Fibroblast of peridontal ligament (primary cell): Measurements from ENCODE around the gene GYS1.
A peak's percentile ranks its signal among the peaks of the same experiment; 100 is the strongest.

Experiments
- DNase-seq: peaks from one replicate; pipeline ENCODE4 v3.0.0-alpha.2; 2010; ENCODE audit errors: extremely low read depth

Gene GYS1

DNA sequence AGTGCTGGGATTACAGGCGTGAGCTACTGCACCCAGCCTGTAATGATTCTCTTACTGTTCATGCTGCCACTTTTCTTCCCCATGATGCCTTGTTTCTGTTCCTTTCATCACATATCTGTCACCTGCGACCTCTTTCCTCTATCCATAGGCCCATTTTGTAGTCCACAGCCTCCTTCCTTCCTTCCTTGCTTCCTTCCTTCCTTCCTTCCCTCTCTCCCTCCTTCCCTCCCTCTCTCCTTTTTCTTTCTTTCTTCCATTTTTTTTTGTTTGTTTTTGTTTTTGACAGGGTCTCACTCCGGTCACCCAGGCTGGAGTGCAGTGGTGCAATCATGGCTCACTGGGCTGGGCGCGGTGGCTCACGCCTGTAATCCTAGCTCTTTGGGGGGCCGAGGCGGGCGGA, 4.2 kb downstream of the GYS1 start:
- no peak for DNase-seq

DNA sequence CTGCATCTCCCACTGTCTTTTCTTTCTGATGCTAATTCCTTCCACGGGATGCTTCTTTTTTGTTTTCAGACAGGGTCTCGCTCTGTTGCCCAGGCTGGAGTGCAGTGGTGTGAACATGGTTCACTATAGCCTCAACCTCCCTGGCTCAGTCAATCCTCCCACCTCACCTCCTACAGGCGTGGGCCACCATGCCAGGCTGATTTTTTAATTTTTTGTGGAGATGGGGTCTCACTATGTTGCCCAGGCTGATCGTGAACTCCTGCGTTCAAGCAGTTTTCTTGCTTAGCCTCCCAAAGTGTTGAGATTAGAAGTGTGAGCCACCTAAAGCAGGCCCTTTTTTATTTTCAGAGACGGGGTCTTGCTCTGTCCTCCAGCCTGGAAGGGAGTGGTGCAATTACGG, 4.8 kb downstream of the GYS1 start:
- no peak for DNase-seq

DNA sequence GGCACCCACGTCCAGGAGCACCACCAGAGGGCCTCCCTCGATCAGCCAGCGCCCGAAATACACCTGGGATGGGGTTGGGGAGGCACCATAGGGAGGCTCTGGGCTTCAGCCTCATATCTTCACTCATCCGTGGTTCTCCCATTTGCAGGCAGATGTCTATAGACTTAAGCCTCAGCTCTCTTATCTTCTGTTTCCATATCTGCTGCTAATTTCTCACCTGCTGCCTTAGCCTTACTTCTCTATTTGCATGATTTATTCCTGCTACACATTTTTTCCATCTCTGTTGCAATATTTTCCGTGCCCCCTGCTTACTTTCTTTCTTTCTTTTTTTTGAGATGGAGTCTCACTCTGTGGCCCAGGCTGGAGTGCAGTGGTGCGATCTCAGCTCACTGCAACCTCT, 5.8 kb downstream of the GYS1 start:
- no peak for DNase-seq

DNA sequence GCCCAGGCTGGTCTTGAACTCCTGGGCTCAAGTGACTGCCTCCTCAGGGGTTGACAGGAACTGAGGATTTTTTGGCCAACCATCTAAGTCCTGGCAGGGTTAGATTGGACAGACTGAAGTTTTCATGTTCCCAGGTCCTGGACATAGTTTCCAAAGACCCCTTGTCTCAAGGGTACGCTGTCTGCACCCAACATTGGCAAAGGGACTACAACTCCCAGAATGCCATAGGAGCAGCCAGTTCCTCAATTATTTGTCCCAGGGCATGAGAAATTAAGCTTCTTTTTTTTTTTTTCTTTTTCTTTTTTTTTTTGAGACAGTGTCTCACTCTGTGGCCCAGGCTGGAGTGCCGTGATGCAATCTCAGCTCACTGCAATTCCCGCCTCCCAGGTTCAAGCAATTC, 6.9 kb downstream of the GYS1 start:
- no peak for DNase-seq

DNA sequence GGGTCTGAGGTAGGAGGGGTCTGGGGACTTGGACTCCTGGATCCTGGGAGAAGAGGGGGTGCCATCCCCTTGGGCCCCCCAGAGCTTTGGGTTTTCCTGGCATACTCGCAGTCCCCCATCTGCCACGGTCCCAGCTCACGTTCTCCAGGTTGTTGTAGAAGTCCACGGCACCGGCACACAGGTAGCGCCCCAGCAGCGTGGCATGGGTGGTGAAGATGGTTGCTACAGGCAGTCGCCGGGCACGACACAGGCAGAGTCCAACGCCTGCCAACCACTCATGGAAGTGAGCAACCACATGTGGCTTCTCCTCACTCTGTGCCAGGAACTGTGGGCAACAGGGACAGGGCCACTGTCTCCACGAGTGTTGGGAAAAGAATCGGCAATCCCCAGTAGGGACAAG, 7.4 kb downstream of the GYS1 start:
- no peak for DNase-seq

DNA sequence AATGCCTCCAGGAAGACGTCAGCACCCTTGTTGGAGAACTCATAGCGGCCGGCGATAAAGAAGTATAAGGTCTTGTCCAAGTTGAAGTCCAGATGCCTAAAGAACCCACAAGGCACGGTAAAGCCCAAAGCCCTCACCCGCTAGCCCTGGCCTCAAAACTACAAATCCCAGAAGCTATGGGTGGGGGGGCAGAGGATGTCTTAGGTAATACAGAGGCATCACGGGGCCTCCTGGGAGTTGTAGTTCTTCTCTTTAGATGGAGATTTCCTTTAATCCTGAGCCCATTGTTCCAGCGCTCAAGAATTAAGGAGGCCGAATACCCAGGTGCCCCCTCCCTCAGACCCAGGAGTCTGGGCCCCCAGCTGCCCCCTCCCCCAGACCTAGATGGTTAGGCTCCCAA, 10.8 kb downstream of the GYS1 start:
- DNase-seq = no peak

DNA sequence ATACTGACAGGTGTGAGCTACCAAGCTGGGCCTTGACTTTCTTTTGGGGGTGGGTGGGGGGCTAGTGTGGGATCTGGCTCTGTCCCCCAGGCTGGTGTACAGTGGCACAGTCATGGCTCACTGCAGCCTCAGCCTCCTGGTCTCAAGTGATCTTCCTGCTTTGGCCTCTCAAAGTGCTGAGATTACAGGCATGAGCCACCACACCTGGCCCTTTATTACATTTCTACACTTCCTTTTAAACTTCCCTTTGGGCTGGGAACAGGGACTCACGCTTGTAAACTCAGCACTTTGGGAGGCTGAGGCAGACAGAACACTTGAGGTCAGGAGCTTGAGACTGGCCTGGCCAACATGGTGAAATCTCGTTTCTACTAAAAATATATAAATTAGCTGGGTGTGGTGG, 16.0 kb downstream of the GYS1 start:
- no peak for DNase-seq

DNA sequence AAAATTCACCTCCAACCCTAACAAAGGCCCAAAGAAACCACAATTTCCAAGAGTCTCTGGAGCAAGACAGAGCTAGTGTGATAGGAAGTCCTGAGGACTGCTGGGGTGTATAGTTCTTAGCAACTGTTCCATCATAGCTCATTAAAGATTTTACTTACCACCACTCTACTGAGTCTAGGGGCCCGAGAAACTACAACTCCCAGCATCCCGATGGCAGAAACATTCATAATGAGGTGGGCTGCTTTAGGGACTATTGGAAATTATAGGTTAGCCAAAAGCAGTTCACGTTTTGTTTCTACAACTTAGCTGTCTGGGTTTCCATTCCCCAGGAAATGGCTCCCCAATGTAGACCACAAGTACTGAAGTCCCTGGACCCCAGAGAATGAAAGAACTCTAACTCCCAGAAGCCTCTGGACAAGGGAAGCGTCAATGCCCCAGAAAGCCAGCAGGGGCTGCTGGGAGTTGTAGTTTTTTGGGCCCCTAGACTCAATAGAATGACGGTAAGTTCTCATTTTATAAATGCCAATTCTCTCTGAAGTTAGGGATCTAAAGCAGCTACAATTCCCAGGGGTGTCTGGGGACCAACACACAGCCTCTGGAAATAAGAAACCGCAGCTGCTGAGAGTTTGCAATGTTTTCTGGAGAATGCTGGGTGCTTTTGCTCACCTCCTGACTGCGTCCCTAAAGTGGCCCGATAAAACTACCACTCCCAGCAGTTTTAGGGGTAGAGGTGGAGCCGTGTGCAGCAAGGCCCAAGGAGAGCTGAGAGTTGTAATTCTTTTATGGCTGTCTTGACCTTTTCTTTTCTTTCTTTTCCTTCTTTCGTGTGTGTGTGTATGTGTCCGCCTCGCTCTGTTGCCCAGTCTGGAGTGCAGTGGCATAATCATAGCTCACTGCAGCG, 16.9 kb downstream of the GYS1 start:
- no peak for DNase-seq

DNA sequence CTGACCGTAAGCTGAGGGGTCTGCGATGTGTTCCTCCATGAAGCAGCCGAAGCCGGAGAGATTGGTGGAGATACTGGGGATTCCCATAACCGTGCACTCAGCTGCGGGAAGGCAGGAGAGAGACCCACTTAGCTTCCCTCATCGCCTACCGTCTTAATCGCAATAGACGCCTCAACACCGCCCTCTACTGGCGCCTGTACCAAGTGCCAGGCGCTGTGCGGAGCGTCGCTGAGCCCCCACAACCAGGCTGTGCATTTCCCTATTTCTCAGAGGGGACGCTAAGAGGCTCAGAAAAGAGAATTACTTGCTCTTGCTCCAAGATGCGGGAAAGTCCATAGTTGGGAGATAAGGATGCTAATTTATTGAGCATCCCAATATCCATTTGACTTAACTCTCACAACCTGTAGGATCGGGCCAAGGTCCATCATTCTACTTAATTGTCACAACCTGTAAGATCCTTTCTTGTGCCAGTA, 22.1 kb downstream of the GYS1 start:
- peak; percentile 80 for DNase-seq

DNA sequence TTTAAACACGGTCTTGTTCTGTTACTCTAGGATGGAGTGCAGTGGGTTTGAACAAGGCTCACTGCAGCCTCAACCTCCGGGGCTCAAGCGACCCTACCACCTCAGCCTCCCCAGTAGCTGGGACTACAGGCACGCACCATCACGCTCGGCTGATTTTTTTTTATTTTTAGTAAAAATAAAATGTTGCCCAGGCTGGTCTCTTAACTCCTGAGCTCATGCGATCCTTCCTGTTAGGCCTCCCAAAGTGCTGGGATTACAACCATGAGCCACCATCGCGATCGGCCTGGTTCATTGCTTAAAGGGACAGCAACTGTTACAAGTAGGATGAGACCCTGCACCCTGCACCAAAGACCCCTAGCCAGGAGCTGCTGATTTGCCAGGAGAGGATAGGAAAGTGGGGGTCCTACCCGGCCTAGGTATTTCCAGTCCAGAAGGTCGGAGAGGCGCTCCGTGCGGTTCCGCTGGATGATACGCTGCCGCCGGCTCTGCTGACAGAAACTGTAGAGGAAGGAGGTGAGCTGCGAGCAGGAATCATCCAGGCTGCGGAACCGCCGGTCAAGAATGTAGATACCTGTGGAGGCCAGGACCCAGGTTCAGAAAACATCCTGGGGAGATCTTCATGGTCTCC, 22.9 kb downstream of the GYS1 start:
- no peak for DNase-seq

DNA sequence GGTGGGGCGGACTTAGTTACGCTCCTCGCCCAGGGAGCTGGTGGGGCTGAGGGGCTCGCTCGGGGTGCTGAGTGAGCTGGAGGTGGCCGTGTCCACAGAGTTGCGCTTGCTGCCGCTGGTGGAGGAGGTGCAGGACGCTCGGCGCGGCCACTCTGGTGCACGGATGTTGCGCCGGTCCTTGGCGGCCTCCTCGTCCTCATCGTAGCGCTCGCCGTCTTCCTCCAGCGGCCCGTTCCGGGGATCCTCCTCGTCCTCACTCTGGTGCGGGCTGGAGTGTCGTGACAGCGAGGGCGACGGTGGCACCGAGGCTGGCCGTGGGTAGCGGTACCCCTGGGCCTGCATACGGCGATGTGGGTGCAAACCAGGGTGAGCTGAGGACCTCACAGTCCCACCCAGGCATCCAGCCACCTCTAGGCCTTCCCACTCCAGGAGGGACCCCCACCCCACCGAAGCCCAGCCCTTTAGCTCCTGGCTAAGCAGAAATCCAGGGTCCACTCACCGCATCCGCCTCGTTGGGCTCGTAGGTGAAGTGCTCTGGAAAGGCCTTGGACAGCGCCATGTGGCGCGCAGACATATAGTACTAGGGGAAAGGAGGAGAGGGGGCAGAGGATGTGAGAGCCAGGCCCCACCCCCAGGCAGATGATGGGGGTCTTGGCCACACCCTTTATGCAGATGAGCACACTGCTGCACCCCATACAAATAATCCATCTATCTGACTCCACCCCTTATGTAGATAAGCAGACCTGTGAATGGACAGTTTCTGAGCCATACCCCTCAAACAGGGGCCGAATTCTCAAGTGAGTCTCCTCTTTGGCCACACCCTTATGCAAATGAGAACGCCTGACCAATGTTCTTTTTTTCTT, 23.6 kb downstream of the GYS1 start:
- DNase-seq = no peak

DNA sequence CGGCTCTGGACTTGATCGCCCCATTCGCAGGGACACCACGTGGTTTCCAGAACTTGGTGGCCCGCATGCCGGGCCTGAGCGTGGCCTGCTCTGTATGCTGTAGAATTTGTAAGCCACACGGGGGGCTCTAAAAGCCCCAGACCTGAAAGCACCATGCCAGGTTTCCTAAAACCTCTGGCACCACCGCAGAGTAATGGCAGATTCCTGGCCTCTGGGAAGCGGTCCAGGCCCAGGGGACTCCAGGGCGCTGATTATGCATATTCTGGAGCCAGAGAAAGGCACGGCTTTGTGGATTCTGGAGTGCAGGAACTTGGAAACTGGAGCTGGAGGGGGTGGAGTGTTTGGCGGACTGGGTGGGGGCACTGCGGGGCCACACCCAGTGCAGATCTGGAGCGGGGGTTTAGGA, 24.3 kb downstream of the GYS1 start:
- DNase-seq = no peak

DNA sequence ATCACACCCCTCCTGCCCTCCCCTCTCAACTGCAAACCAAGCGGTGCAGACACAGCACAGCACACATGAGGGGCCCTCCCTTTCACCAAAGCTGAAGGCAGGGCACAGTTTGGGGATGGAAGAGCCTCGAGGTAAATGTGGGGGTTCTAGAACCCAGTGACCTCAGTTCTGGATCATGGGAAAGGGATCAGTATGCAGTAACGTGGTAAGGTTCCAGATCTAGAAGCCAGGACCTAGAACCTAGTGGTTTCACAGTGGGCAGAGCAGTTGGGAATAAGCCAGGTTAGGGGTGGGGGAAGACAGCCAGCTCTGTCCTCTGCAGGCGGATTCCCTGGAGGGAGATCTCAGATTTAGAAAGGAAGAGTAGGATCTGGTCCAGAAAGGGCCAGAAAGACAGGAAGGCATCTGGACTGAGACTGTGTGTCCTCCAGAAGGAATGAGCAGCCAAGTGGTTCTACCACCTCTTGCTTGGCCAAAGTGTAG, 24.9 kb downstream of the GYS1 start:
- peak; percentile 55 for DNase-seq

DNA sequence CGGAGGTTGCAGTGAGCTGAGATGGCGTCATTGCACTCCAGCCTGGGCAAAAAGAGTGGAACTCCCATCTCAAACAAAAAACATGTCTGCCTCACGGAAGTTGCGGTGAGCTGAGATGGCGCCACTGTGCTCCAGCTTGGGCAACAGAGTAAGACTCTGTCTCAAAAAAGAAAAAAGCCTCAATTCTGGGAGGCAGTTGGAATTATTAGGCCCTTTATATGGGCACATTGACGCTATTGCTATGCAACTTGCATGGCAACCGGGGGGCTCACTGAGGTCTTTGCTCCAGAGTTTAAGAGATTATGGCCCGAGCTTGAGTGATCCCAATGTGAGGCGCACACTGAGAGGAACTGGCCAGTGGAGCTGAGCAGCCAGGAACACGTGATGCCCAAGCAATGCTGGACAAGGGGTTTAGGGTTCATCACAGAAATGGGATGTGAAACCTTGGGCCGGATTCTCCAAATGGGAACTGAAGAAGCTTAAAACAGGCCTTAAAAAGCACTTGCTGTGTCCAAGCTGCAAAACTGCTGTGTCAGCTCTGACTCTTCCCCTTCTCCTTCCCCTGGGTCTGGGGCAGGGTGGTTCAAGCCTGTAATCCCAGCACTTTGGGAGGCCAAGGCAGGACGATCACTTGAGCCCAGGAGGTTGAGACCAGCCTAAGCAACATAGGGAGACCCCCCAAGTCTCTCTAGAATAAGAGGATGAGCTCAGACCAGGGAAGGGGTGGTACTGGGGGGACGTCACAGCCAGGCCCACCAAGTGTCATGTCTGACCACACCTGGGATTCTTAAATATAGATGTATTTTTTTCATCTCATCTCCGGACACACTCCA, 25.5 kb downstream of the GYS1 start:
- peak; percentile 75 for DNase-seq

DNA sequence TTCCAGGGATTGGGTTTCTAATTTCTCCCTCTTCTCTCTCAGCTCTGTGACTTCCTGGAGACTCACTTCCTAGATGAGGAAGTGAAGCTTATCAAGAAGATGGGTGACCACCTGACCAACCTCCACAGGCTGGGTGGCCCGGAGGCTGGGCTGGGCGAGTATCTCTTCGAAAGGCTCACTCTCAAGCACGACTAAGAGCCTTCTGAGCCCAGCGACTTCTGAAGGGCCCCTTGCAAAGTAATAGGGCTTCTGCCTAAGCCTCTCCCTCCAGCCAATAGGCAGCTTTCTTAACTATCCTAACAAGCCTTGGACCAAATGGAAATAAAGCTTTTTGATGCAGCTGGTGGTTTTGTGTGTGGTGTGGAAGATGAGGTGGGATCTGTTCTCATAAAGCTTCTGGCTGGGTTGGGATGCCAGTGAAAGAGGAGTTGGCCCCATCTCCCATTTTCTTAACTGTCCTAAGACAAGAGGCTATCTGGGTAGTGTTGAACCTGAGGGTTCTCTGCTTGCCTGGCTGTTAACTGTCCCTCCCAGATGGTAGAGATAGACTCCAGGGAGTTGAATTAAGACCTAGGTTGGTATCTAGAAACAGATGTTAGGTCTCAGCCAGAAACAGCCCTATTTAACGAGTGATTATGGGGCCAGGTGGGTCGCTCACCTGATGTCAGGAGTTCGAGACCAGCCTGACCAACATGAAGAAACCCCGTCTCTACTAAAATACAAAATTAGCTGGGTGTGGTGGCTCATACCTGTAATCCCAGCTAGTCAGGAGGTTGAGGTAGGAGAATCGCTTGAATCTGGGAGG, 26.4 kb downstream of the GYS1 start:
- no peak for DNase-seq

DNA sequence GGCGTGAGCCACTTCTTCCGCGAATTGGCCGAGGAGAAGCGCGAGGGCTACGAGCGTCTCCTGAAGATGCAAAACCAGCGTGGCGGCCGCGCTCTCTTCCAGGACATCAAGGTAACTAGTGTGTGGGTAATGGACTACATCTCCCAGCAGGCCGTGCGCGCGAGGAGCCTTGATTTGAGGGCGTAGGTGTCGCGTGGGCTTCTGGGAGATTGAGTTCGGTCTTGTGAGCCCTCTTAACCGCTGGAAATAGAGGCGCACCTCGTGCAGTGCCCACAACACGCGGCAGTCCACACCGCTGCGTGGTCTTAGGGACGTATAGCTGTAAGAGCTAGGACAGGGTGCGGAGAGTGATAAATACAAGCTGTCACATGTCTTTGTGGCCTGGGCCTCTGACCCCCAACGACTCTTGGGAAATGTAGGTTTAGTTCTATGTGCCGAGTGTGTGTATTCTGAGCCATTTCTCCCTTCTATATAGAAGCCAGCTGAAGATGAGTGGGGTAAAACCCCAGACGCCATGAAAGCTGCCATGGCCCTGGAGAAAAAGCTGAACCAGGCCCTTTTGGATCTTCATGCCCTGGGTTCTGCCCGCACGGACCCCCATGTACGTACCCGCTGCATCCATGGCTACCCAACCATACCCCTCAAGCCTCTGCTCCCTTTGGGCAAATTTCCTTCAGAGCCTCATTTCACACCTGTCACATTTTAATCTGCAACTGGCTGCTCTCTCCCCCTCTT, 27.1 kb downstream of the GYS1 start:
- peak; percentile 76 for DNase-seq

DNA sequence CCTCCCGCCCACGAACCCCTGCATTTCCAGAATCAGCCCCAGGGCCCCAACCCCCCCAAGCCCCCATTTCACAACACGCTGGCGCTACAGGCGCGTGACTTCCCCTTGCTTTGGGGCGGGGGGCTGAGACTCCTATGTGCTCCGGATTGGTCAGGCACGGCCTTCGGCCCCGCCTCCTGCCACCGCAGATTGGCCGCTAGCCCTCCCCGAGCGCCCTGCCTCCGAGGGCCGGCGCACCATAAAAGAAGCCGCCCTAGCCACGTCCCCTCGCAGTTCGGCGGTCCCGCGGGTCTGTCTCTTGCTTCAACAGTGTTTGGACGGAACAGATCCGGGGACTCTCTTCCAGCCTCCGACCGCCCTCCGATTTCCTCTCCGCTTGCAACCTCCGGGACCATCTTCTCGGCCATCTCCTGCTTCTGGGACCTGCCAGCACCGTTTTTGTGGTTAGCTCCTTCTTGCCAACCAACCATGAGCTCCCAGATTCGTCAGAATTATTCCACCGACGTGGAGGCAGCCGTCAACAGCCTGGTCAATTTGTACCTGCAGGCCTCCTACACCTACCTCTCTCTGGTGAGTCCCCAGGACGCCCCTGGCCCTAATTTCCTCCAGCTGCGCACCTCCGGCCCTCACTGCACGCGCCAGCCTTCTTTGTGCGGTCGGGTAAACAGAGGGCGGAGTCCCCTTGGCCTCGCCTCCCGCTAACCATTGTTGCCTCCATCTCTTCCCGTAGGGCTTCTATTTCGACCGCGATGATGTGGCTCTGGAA, 27.9 kb downstream of the GYS1 start, which contains the start of gene FTL:
Gene FTL, plus strand, starts transcription at position 270 of the 766 bp plus-strand sequence. Its CDS starts 199 bp downstream, at position 469.
- peak; percentile 94 for DNase-seq

DNA sequence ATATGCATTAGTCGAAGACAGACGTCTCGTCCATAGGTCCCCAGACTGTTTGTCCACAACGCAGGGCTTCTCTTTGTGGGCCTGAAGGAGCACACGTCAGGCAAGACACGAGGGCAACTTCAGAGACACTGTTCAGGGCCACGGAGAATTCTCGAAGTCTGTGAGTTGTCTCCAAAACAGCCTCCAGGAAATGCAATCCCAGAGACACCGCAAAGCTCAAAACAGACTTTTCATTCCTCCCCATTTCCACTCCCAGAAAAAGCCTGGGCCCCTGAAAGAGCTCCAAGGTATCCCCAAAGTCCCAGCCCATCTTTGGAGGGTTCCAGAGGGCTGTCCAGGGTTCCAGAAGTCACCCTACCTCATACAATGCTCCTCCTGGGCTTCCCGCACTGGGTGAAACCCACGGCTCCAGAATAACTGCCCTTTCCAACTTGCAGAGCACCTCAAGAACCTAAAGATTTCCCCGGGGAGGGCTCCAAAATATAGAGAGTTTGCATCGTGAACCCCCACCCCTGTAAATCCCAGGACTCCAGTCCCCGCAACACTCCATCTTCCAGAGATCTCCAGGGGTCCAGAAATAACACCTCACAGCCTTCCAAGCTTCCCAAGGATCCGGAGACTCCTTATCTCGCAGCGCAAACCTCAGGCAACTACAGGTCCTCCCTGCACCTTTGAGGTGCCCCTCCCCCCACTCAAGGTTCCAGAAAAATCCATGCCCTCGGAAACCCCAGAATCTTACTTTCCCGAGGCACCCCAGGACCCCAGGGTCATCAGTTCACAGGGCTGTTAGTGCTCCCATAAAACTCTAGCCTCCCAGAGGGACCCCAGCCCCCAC, 28.7 kb downstream of the GYS1 start:
- DNase-seq = peak; percentile 51
